ENCODE results near the gene TBC1D2B. TPM values are rescaled to one million over a fixed set of nuclear protein-coding genes. Genes with fewer than 3 reads are reported as not detected.
"Not testable (repeated sequence)": the region's sequence is repeated elsewhere in the genome, so short reads cannot be mapped to it uniquely, and the experiment has no call there.

The TBC1D2B gene
- total and polyA plus RNA-seq, 2 donors from 2014 or later = 8.5 to 41.6 TPM

GRCh38 chr15:77969055-77969454 is 108.5 kb downstream of the TBC1D2B start:
- no peaks in the 10 kb centered on the region for H3K9me3 ChIP-seq (ENCODE audit: control insufficient read depth in 2 of 3, insufficient read depth in 1 of 3, low read length in 3 of 3)
- no peak overlapping the region for H3K27ac ChIP-seq (ENCODE audit: low read depth in 2 of 2, low read length in 2 of 2)
- intact Hi-C loops (cut with DNase I) = loop anchor here (5.0 to 10.0 kb wide), 2 partner anchors 138 to 446 kb away; no protein-coding TSS in a partner anchor
- no peak for FAIRE-seq
- no peak for DNase-seq
- no peak overlapping the region for H3K4me3 ChIP-seq (ENCODE audit: low read length in 3 of 3)
- TF ChIP-seq, protein P1, sequence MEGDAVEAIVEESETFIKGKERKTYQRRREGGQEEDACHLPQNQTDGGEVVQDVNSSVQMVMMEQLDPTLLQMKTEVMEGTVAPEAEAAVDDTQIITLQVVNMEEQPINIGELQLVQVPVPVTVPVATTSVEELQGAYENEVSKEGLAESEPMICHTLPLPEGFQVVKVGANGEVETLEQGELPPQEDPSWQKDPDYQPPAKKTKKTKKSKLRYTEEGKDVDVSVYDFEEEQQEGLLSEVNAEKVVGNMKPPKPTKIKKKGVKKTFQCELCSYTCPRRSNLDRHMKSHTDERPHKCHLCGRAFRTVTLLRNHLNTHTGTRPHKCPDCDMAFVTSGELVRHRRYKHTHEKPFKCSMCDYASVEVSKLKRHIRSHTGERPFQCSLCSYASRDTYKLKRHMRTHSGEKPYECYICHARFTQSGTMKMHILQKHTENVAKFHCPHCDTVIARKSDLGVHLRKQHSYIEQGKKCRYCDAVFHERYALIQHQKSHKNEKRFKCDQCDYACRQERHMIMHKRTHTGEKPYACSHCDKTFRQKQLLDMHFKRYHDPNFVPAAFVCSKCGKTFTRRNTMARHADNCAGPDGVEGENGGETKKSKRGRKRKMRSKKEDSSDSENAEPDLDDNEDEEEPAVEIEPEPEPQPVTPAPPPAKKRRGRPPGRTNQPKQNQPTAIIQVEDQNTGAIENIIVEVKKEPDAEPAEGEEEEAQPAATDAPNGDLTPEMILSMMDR (IDR thresholded peaks at IDR 0.05; ENCODE audit: borderline replicate concordance, extremely low read depth, insufficient read depth) = no peak
- H3K27me3 ChIP-seq (ENCODE audit: control insufficient read depth, insufficient read depth, low read length) = no peaks in the 10 kb centered on the region
- H3K9ac ChIP-seq (ENCODE audit: low read length in 3 of 3) = no peak overlapping the region
- H3K36me3 ChIP-seq (ENCODE audit: control insufficient read depth in 2 of 3, insufficient read depth in 3 of 3, low read length in 3 of 3) = no peaks in the 10 kb centered on the region
- H3K4me1 ChIP-seq (ENCODE audit: control insufficient read depth in 2 of 3, insufficient read depth in 2 of 3, low read depth in 1 of 3, low read length in 3 of 3) = peaks cover 0 to 4% (median 0%) of the 10 kb centered on the region in 3 donors

DNA sequence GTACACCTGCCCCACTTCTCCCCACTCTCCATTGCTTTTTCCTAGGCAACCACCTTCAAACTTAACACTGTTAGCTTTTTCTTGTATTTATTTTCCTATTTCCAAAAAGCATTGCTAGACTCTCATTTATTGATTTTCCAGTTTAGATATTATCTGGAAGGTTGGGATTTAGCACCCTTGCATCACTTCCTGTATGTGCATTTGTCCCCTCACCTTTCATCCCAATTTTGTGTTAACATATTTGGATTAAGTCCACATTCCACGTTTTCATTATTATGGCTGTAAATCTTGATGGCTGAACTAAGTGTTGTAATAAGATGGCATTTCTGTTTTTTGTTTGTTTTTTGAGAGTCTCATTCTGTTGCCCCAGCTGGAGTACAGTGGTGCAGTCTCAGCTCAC is 109.7 kb downstream of the TBC1D2B start:
- Histone ChIP-seq H3K4me3 (ENCODE audit: low read length in 3 of 3) (no peak overlapping the region), H3K4me1 (ENCODE audit: control insufficient read depth in 2 of 3, insufficient read depth in 2 of 3, low read depth in 1 of 3, low read length in 3 of 3) (no peaks in the 10 kb centered on the region), H3K27me3 (ENCODE audit: control insufficient read depth, insufficient read depth, low read length) (no peaks in the 10 kb centered on the region), H3K9ac (ENCODE audit: low read length in 3 of 3) (no peak overlapping the region), H3K27ac (ENCODE audit: low read depth in 2 of 2, low read length in 2 of 2) (no peak overlapping the region), H3K9me3 (ENCODE audit: control insufficient read depth in 2 of 3, insufficient read depth in 1 of 3, low read length in 3 of 3) (no peaks in the 10 kb centered on the region), H3K36me3 (ENCODE audit: control insufficient read depth in 2 of 3, insufficient read depth in 3 of 3, low read length in 3 of 3) (no peaks in the 10 kb centered on the region)
- no peak for DNase-seq
- FAIRE-seq = no peak
- intact Hi-C loops (cut with DNase I) = loop anchor here (5.0 to 10.0 kb wide), 2 partner anchors 140 to 447 kb away; no protein-coding TSS in a partner anchor
- TF ChIP-seq, protein P1 (IDR thresholded peaks at IDR 0.05; ENCODE audit: borderline replicate concordance, extremely low read depth, insufficient read depth) = no peak

GRCh38 chr15:77967235-77967615 is 110.3 kb downstream of the TBC1D2B start:
- FAIRE-seq; H3K4me3 ChIP-seq (ENCODE audit: low read length in 3 of 3); H3K27ac ChIP-seq (ENCODE audit: low read depth in 2 of 2, low read length in 2 of 2); DNase-seq; H3K4me1 ChIP-seq (ENCODE audit: control insufficient read depth in 2 of 3, insufficient read depth in 2 of 3, low read depth in 1 of 3, low read length in 3 of 3); H3K27me3 ChIP-seq (ENCODE audit: control insufficient read depth, insufficient read depth, low read length); H3K9ac ChIP-seq (ENCODE audit: low read length in 3 of 3); H3K36me3 ChIP-seq (ENCODE audit: control insufficient read depth in 2 of 3, insufficient read depth in 3 of 3, low read length in 3 of 3); H3K9me3 ChIP-seq (ENCODE audit: control insufficient read depth in 2 of 3, insufficient read depth in 1 of 3, low read length in 3 of 3): not testable (repeated sequence)
- intact Hi-C loops (cut with DNase I) = loop anchor here (5.0 to 10.0 kb wide), 2 partner anchors 140 to 448 kb away; no protein-coding TSS in a partner anchor

- Histone ChIP-seq H3K27ac (ENCODE audit: low read depth in 2 of 2, low read length in 2 of 2) (no peak overlapping the region), H3K36me3 (ENCODE audit: control insufficient read depth in 2 of 3, insufficient read depth in 3 of 3, low read length in 3 of 3) (no peaks in the 10 kb centered on the region), H3K4me1 (ENCODE audit: control insufficient read depth in 2 of 3, insufficient read depth in 2 of 3, low read depth in 1 of 3, low read length in 3 of 3) (no peaks in the 10 kb centered on the region), H3K4me3 (ENCODE audit: low read length in 3 of 3) (no peak overlapping the region), H3K27me3 (ENCODE audit: control insufficient read depth, insufficient read depth, low read length) (no peaks in the 10 kb centered on the region), H3K9ac (ENCODE audit: low read length in 3 of 3) (no peak overlapping the region), H3K9me3 (ENCODE audit: control insufficient read depth in 2 of 3, insufficient read depth in 1 of 3, low read length in 3 of 3) (no peaks in the 10 kb centered on the region)
- DNase-seq (peak in 1 of 5 donors; percentile 46), FAIRE-seq (peak; percentile 25)
- intact Hi-C loops (cut with DNase I) = loop anchor here (5.0 to 10.0 kb wide), 2 partner anchors 141 to 448 kb away; no protein-coding TSS in a partner anchor
- TF ChIP-seq, protein P1 (IDR thresholded peaks at IDR 0.05; ENCODE audit: borderline replicate concordance, extremely low read depth, insufficient read depth) = peak; percentile 73
Measured at GRCh38 chr15:77966540-77967234, 110.8 kb downstream of the TBC1D2B start.
